GM13976 (cell line): ENCODE data around the gene UBXN1.
A peak's percentile ranks its signal among the peaks of the same experiment; 100 is the strongest.

Experiments used
- DNase-seq: peaks from one replicate; pipeline ENCODE4 v3.0.0; 2012; ENCODE audit warnings: low spot score
- in situ Hi-C: fragments of 300-500 bp; cut with MboI; formaldehyde crosslinking; loops from one replicate; pipeline ENCODE4 v1.12.0; 2022; ENCODE audit warnings: low sequenced_read_pairs, mixed read lengths, inconsistent platforms; ENCODE audit not compliant: unreplicated experiment
- TF ChIP-seq, protein P1 (sequence below): IDR thresholded peaks from 2 replicates; pipeline ENCODE4 v1.5.1; 2012; ENCODE audit warnings: borderline replicate concordance, mild to moderate bottlenecking; ENCODE audit not compliant: insufficient read depth; ENCODE audit errors: extremely low read depth, missing control alignments, control extremely low read depth

The UBXN1 gene

DNA sequence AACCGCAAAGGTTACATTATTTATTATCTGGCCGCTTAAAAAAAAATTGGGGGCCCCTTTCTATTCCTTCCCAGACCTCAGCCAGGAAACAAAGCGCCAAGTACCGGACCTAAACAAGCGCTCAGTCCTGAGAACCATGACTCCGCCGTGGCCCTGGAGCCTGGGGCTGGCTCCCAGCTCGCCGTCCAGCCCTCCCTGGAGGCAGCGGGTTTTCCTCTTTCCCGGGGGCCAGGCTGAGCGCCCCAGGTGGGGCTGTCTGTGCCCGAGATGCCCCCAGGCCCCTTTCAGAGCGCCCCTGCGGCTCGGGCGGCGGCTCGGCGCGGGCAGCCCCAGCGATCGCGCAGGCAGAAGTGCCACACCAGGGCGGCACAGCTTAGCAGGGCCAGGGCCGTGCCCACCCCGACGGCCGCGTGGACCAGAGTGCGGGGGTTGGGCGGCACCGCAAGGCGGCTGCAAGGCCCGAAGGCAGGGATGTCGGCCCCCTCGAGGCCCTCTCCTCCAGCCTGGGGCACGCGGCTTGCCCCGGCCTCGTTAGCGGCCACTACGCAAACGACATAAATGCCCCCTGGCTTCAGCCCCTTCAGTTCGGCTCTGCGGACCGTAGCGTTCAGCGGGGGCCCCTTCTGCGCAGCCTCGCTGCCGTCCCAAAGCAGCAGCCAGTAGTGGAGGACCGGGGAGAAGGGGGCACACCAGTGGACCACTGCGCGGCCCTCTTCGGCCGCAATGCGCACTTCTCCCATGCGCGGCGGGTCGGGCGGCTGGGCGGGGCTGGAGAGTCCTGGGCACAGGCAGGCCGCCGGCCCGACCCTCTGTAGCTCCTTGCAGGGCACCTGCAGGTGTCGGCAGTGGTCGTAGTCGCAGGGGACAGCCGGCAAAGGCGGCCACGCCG, 8.9 kb upstream of the UBXN1 start:
- DNase-seq: no peak
- in situ Hi-C loops: no loop called here
- TF ChIP-seq, protein P1, sequence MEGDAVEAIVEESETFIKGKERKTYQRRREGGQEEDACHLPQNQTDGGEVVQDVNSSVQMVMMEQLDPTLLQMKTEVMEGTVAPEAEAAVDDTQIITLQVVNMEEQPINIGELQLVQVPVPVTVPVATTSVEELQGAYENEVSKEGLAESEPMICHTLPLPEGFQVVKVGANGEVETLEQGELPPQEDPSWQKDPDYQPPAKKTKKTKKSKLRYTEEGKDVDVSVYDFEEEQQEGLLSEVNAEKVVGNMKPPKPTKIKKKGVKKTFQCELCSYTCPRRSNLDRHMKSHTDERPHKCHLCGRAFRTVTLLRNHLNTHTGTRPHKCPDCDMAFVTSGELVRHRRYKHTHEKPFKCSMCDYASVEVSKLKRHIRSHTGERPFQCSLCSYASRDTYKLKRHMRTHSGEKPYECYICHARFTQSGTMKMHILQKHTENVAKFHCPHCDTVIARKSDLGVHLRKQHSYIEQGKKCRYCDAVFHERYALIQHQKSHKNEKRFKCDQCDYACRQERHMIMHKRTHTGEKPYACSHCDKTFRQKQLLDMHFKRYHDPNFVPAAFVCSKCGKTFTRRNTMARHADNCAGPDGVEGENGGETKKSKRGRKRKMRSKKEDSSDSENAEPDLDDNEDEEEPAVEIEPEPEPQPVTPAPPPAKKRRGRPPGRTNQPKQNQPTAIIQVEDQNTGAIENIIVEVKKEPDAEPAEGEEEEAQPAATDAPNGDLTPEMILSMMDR: no peak

DNA sequence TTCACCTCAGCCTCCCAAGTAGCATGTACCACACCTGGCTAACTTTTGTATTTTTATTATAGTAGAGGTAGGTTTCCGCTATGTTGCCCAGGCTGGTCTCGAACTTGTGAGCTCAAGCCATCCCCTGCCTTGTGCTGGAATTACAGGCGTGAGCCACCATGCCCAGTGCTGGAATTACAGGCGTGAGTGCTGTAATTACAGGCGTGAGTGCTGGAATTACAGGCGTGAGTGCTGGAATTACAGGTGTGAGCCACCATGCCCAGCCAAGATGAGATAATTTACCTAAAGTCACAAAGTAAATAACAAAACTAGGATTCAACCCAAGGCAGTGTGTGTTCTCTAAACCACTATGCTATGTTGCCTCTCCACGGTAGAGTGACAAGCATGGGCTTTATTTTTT, 3.6 kb upstream of the UBXN1 start:
- in situ Hi-C loops: no loop called here

DNA sequence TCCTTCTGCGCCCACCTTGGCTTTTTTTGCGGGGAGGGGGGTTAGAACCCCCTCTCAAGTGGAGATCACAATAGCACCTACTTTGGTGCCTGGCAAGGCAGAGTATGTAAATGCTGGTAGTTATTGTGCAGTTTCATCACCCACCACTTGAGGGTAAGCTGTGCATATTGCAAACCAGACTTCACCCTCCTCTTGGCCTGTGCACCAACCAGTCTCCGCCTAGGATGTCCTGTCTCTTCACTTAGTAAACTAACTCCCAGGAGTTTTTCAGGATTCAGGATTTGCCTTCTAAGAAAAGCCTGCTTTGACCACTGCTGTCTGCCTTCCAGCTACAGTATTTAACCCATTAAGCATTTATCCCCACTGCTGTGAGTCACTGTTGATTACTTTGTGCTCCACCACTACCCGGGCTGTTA, 2.0 kb upstream of the UBXN1 start:
- peak; percentile 64 for DNase-seq
- in situ Hi-C loops: no loop called here
- TF ChIP-seq, protein P1: peak; percentile 28

More for the DNA sequence above, 3.6 kb upstream of the UBXN1 start:
- no peak for DNase-seq
- TF ChIP-seq, protein P1: no peak

DNA sequence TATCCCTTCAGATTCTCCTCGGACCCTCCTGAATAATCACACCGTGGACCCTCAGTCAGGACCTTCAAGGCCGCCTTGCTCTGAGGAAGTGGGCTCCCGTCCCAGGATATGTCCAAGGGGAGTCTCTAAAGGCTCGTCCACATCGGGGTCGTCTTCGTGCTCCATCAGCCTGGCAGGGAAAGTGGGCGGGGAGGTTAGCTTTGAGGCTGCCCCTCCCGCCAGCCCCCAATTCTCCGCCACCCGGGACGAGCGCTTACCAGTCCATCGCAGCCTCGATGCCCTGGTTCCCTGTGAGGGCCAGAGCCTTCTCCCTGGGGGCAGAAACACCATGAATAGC, 472 bp downstream of the UBXN1 start:
- in situ Hi-C loops: no loop called here
- DNase-seq: no peak
- TF ChIP-seq, protein P1: no peak

GRCh38 chr11:62677714-62678113, 1.2 kb downstream of the UBXN1 start:
- DNase-seq: no peak
- in situ Hi-C loops: no loop called here
- TF ChIP-seq, protein P1: no peak

- TF ChIP-seq, protein P1: no peak
- no peak for DNase-seq
- in situ Hi-C loops: no loop called here
These were observed 1.7 kb downstream of the UBXN1 start for GRCh38 chr11:62677156-62677555.
